ENCODE data around the gene ARHGAP26.

Gene ARHGAP26

GRCh38 chr5:143195491-143195890 lies 425.3 kb downstream of the ARHGAP26 start:
- no peaks in the 10 kb centered on the region for H3K9me3 ChIP-seq (ENCODE audit: control insufficient read depth, insufficient read depth, low read length)
- no peaks in the 10 kb centered on the region for H3K36me3 ChIP-seq (ENCODE audit: control insufficient read depth, low read length)
- no peaks in the 10 kb centered on the region for H3K9me2 ChIP-seq (replicated peaks; ENCODE audit: control insufficient read depth, low read length)
- TF ChIP-seq EZH2phosphoT487 (IDR thresholded peaks at IDR 0.05; ENCODE audit: borderline replicate concordance, low read length) (no peak), CTCF (IDR thresholded peaks at IDR 0.05; ENCODE audit: low read depth, low read length, poor library complexity, severe bottlenecking) (no peak)
- no peak overlapping the region for H3K4me2 ChIP-seq (ENCODE audit: low read length)
- no peak overlapping the region for H3K4me3 ChIP-seq (ENCODE audit: low read length)
- H3K4me1 ChIP-seq (ENCODE audit: control insufficient read depth, low read length) = peaks cover 11% of the 10 kb centered on the region
- no peaks in the 10 kb centered on the region for H3K79me2 ChIP-seq (ENCODE audit: control insufficient read depth, low read length)
- no peaks in the 10 kb centered on the region for H3K27me3 ChIP-seq (ENCODE audit: control insufficient read depth, low read length)
- H3F3A ChIP-seq (ENCODE audit: control insufficient read depth, insufficient read depth) = no peaks in the 10 kb centered on the region
- H3K27ac ChIP-seq (ENCODE audit: low read depth, low read length) = no peak overlapping the region
- H4K20me1 ChIP-seq (ENCODE audit: control insufficient read depth, insufficient read depth, low read depth, low read length) = no peaks in the 10 kb centered on the region

GRCh38 chr5:143196601-143197259 lies 426.6 kb downstream of the ARHGAP26 start:
- H3K4me3 ChIP-seq (ENCODE audit: low read length) = no peak overlapping the region
- no peak overlapping the region for H3K4me2 ChIP-seq (ENCODE audit: low read length)
- no peaks in the 10 kb centered on the region for H3F3A ChIP-seq (ENCODE audit: control insufficient read depth, insufficient read depth)
- H3K4me1 ChIP-seq (ENCODE audit: control insufficient read depth, low read length) = peaks cover 11% of the 10 kb centered on the region
- no peaks in the 10 kb centered on the region for H3K27me3 ChIP-seq (ENCODE audit: control insufficient read depth, low read length)
- peak; percentile 17 for TF ChIP-seq CTCF (IDR thresholded peaks at IDR 0.05; ENCODE audit: low read depth, low read length, poor library complexity, severe bottlenecking)
- TF ChIP-seq EZH2phosphoT487 (IDR thresholded peaks at IDR 0.05; ENCODE audit: borderline replicate concordance, low read length) = no peak
- H3K9me2 ChIP-seq (replicated peaks; ENCODE audit: control insufficient read depth, low read length) = no peaks in the 10 kb centered on the region
- no peaks in the 10 kb centered on the region for H4K20me1 ChIP-seq (ENCODE audit: control insufficient read depth, insufficient read depth, low read depth, low read length)
- H3K79me2 ChIP-seq (ENCODE audit: control insufficient read depth, low read length) = no peaks in the 10 kb centered on the region
- H3K9me3 ChIP-seq (ENCODE audit: control insufficient read depth, insufficient read depth, low read length) = no peaks in the 10 kb centered on the region
- no peaks in the 10 kb centered on the region for H3K36me3 ChIP-seq (ENCODE audit: control insufficient read depth, low read length)
- H3K27ac ChIP-seq (ENCODE audit: low read depth, low read length) = no peak overlapping the region

GRCh38 chr5:143197260-143197656 lies 427.1 kb downstream of the ARHGAP26 start:
- H4K20me1 ChIP-seq (ENCODE audit: control insufficient read depth, insufficient read depth, low read depth, low read length) = no peaks in the 10 kb centered on the region
- H3K9me2 ChIP-seq (replicated peaks; ENCODE audit: control insufficient read depth, low read length) = no peaks in the 10 kb centered on the region
- no peaks in the 10 kb centered on the region for H3F3A ChIP-seq (ENCODE audit: control insufficient read depth, insufficient read depth)
- no peak overlapping the region for H3K4me2 ChIP-seq (ENCODE audit: low read length)
- no peaks in the 10 kb centered on the region for H3K9me3 ChIP-seq (ENCODE audit: control insufficient read depth, insufficient read depth, low read length)
- H3K27ac ChIP-seq (ENCODE audit: low read depth, low read length) = no peak overlapping the region
- H3K36me3 ChIP-seq (ENCODE audit: control insufficient read depth, low read length) = no peaks in the 10 kb centered on the region
- H3K79me2 ChIP-seq (ENCODE audit: control insufficient read depth, low read length) = no peaks in the 10 kb centered on the region
- H3K4me1 ChIP-seq (ENCODE audit: control insufficient read depth, low read length) = peaks cover 11% of the 10 kb centered on the region
- no peak overlapping the region for H3K4me3 ChIP-seq (ENCODE audit: low read length)
- TF ChIP-seq EZH2phosphoT487 (IDR thresholded peaks at IDR 0.05; ENCODE audit: borderline replicate concordance, low read length) (no peak), CTCF (IDR thresholded peaks at IDR 0.05; ENCODE audit: low read depth, low read length, poor library complexity, severe bottlenecking) (no peak)
- no peaks in the 10 kb centered on the region for H3K27me3 ChIP-seq (ENCODE audit: control insufficient read depth, low read length)

Data from DOHH2 (cell line).